DOHH2 (cell line): Measurements from ENCODE around the gene KEL.

Experiments
- H3F3A ChIP-seq: fragments of 200-600 bp; sonication (generic), shearing (Covaris generic); 2 replicates; pipeline ENCODE4 v1.6.0; 2016; ENCODE audit warnings: antibody characterized with exemption, mild to moderate bottlenecking; ENCODE audit not compliant: control insufficient read depth, insufficient read depth
- H3K27ac ChIP-seq: fragments of 200-600 bp; sonication (generic); 2 replicates; pipeline ENCODE4 v1.5.1; 2014; ENCODE audit warnings: low read depth, mild to moderate bottlenecking, low read length, moderate library complexity
- H3K27me3 ChIP-seq: fragments of 200-600 bp; sonication (generic); 2 replicates; pipeline ENCODE4 v1.6.1; 2014; ENCODE audit warnings: mild to moderate bottlenecking, low read length, mixed read lengths; ENCODE audit not compliant: control insufficient read depth
- H3K36me3 ChIP-seq: fragments of 200-600 bp; sonication (generic); 2 replicates; pipeline ENCODE4 v1.6.1; 2014; ENCODE audit warnings: mild to moderate bottlenecking, low read length, moderate library complexity, mixed read lengths; ENCODE audit not compliant: control insufficient read depth
- H3K4me1 ChIP-seq: fragments of 200-600 bp; sonication (generic); 2 replicates; pipeline ENCODE4 v1.6.1; 2014; ENCODE audit warnings: mild to moderate bottlenecking, low read length, mixed read lengths; ENCODE audit not compliant: control insufficient read depth
- H3K4me2 ChIP-seq: fragments of 200-600 bp; sonication (generic); 2 replicates; pipeline ENCODE4 v1.6.0; 2014; ENCODE audit warnings: mild to moderate bottlenecking, low read length, moderate library complexity
- H3K4me3 ChIP-seq: fragments of 200-600 bp; sonication (generic); 2 replicates; pipeline ENCODE4 v1.5.1; 2014; ENCODE audit warnings: mild to moderate bottlenecking, low read length, mixed read lengths
- H3K79me2 ChIP-seq: fragments of 200-600 bp; sonication (generic); 2 replicates; pipeline ENCODE4 v1.6.1; 2014; ENCODE audit warnings: mild to moderate bottlenecking, low read length, mixed read lengths; ENCODE audit not compliant: control insufficient read depth
- H3K9me2 ChIP-seq: fragments of 200-600 bp; sonication (generic); replicated peaks from 2 replicates; pipeline ENCODE4 v1.6.1; 2014; ENCODE audit warnings: mild to moderate bottlenecking, low read length, mixed read lengths; ENCODE audit not compliant: control insufficient read depth
- H3K9me3 ChIP-seq: fragments of 200-600 bp; sonication (generic); 2 replicates; pipeline ENCODE4 v1.6.1; 2014; ENCODE audit warnings: antibody characterized with exemption, low read length, mixed read lengths; ENCODE audit not compliant: control insufficient read depth, insufficient read depth
- H4K20me1 ChIP-seq: fragments of 200-600 bp; sonication (generic); 2 replicates; pipeline ENCODE4 v1.6.0; 2014; ENCODE audit warnings: low read depth, mild to moderate bottlenecking, antibody characterized with exemption, low read length, moderate library complexity; ENCODE audit not compliant: control insufficient read depth, insufficient read depth
- EZH2phosphoT487 ChIP-seq: fragments of 200-600 bp; sonication (generic); IDR thresholded peaks from 2 replicates; pipeline ENCODE4 v1.6.1; 2017; ENCODE audit warnings: borderline replicate concordance, mild to moderate bottlenecking, antibody characterized with exemption, low read length, moderate library complexity, mixed read lengths
- TF ChIP-seq, protein P1 (sequence below): fragments of 200-600 bp; sonication (generic); IDR thresholded peaks from one replicate; pipeline ENCODE4 v1.5.1; 2014; ENCODE audit warnings: antibody characterized with exemption, mild to moderate bottlenecking, low read depth, low read length; ENCODE audit not compliant: poor library complexity, severe bottlenecking

KEL gene

DNA sequence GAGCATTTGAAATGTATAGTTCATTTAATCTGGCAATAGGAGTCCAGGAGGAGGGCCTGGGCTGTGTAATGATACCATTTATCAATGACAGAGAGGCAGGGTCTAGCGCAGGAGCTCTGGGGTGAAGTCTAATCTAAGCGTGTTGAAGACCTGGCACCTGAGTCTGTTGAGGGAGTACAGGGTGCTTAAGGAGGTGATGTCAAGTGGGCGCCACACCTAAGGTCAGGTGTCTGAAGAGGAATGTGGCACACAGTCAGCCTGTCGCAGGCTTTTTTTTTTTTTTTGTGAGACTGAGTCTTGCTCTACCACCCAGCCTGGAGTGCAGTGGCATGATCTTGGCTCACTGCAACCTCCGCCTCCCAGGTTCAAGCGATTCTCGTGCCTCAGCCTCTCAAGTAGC lies 20.6 kb downstream of the KEL start:
- H3F3A ChIP-seq: no peaks in the 10 kb centered on the region
- no peak for TF ChIP-seq EZH2phosphoT487
- TF ChIP-seq, protein P1, sequence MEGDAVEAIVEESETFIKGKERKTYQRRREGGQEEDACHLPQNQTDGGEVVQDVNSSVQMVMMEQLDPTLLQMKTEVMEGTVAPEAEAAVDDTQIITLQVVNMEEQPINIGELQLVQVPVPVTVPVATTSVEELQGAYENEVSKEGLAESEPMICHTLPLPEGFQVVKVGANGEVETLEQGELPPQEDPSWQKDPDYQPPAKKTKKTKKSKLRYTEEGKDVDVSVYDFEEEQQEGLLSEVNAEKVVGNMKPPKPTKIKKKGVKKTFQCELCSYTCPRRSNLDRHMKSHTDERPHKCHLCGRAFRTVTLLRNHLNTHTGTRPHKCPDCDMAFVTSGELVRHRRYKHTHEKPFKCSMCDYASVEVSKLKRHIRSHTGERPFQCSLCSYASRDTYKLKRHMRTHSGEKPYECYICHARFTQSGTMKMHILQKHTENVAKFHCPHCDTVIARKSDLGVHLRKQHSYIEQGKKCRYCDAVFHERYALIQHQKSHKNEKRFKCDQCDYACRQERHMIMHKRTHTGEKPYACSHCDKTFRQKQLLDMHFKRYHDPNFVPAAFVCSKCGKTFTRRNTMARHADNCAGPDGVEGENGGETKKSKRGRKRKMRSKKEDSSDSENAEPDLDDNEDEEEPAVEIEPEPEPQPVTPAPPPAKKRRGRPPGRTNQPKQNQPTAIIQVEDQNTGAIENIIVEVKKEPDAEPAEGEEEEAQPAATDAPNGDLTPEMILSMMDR: no peak
- H3K79me2 ChIP-seq: no peaks in the 10 kb centered on the region
- no peaks in the 10 kb centered on the region for H3K9me3 ChIP-seq
- no peaks in the 10 kb centered on the region for H3K36me3 ChIP-seq
- H3K4me3 ChIP-seq: no peak overlapping the region
- H3K27me3 ChIP-seq: 0 out of 2 replicates have a peak, but pooled peaks cover under 1% of the 10 kb centered on the region
- no peaks in the 10 kb centered on the region for H4K20me1 ChIP-seq
- no peaks in the 10 kb centered on the region for H3K9me2 ChIP-seq
- no peak overlapping the region for H3K4me2 ChIP-seq
- no peak overlapping the region for H3K27ac ChIP-seq
- H3K4me1 ChIP-seq: no peaks in the 10 kb centered on the region

- Histone ChIP-seq H3K4me3 (no peak overlapping the region), H3K27ac (no peak overlapping the region), H3K79me2 (no peaks in the 10 kb centered on the region), H4K20me1 (no peaks in the 10 kb centered on the region), H3K9me2 (no peaks in the 10 kb centered on the region), H3K27me3 (0 out of 2 replicates have a peak, but pooled peaks cover 4% of the 10 kb centered on the region), H3K36me3 (no peaks in the 10 kb centered on the region), H3F3A (no peaks in the 10 kb centered on the region), H3K9me3 (no peaks in the 10 kb centered on the region), H3K4me2 (no peak overlapping the region), H3K4me1 (no peaks in the 10 kb centered on the region)
- TF ChIP-seq, protein P1: no peak
- TF ChIP-seq EZH2phosphoT487: no peak
Measured at GRCh38 chr7:142940966-142941535, 21.1 kb downstream of the KEL start.

DNA sequence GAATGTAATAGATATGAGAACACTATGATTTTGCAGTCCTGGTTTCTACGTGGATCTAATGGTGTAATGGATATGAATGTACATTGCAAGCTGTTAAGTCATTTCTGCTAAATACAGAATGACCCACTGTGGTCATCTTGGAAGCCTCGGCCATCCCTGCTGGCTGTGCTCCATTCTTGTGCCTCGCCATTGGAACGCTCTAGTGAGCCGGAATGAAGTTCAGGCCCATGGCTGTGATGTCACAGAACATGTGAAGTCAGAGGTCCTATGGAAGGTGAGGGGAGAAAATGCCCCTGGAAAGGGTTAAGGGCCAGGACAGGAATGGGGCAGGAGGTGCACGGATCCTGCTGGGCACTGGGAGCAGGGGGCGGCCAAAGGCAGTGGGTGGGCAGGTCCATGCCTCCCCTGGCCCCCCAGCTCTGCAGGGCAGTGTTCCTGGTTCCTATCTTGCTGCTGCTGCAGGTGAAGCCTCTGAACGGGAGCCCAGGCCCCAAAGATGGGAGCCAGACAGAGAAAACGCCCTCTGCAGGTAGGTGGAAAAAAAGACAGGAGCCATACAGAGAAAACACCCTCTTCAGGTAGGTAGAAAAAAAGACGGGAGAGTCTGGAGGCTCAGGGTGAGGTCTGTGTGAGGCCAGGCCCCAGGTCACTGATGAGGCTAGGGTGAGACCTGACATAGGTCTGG lies 22.8 kb downstream of the KEL start, which contains the start of gene LLCFC1:
TSS of gene LLCFC1 (plus strand) at position 259 of the 685 bp plus-strand sequence. CDS start at position 397, 138 bp downstream.
- Histone ChIP-seq H3F3A (no peaks in the 10 kb centered on the region), H3K9me2 (no peaks in the 10 kb centered on the region), H3K79me2 (no peaks in the 10 kb centered on the region), H3K9me3 (no peaks in the 10 kb centered on the region), H4K20me1 (no peaks in the 10 kb centered on the region), H3K27ac (no peak within 1 kb of the TSS), H3K36me3 (no peaks in the 10 kb centered on the region), H3K27me3 (0 out of 2 replicates have a peak, but pooled peaks cover 4% of the 10 kb centered on the region), H3K4me1 (no peaks in the 10 kb centered on the region), H3K4me3 (no peak within 1 kb of the TSS), H3K4me2 (no peak within 1 kb of the TSS)
- no peak for TF ChIP-seq EZH2phosphoT487
- TF ChIP-seq, protein P1: peak; percentile 81
